A549 (cell line): ENCODE data around the gene BCCIP.

Experiments used
- CBX8 ChIP-seq: fragments of 200-600 bp; sonication (generic); IDR thresholded peaks from 2 replicates; pipeline ENCODE4 v1.6.1; 2016
- EP300 ChIP-seq, 2 experiments: fragments of >200 bp; sonication (Bioruptor Twin); formaldehyde crosslinking; IDR thresholded peaks; 2 replicates in 1 of 2; 3 replicates in 1 of 2; pipeline ENCODE4 v1.6.1; 2016 to 2017
- HDAC2 ChIP-seq: fragments of 200-600 bp; sonication (generic); IDR thresholded peaks from 2 replicates; pipeline ENCODE4 v1.6.1; 2016
- RAD21 ChIP-seq, 2 experiments: fragments of >200 bp in 1 of 2; sonication (Bioruptor Twin) in 1 of 2; formaldehyde crosslinking in 1 of 2; IDR thresholded peaks in 1 of 2; conservative IDR thresholded peaks in 1 of 2; 2 replicates in 1 of 2; 3 replicates in 1 of 2; pipeline ENCODE4 v1.6.1; 2012 to 2018; ENCODE audit warnings: inconsistent platforms in 1 of 2
- TF ChIP-seq, protein P1 (sequence below): fragments of >200 bp; sonication (Bioruptor Twin); formaldehyde crosslinking; IDR thresholded peaks from 3 replicates; pipeline ENCODE4 v1.5.1; 2016
- TF ChIP-seq, protein P2 (sequence below): IDR thresholded peaks from 2 replicates; pipeline ENCODE4 v1.6.1; 2012

DNA sequence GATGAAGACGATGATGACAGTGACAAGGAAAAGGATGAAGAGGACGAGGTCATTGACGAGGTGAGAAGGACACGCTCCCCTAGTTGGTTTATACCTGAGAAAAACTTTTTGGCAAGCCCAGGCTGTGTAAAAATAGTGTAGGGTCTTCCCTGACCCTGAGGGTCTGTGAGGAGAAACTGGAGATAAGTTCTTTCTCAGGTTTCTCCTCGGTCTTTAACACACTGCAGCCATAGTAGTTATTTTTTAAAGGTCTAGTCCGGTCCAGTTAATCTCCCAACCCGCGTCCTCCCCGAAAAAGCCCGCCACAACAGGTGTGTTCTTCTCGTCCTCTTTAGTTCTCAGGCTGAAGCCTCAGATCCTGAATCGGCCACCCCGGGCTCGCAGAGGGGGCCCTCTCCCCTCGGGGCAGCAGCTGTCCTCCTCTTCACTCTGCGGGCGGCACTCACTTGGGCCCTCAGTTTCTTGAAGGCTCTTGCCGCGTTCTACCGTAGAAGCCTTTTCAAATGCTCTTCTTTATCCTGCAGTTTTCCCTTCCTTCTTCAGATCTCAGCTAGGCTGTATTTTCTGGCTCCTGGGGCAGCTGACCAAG is 411 bp downstream of the BCCIP start:
- TF ChIP-seq HDAC2 (no peak), RAD21 (conservative IDR thresholded peaks at IDR 0.05 in 1 of 2, IDR thresholded peaks at IDR 0.05 in 1 of 2) (no peak), CBX8 (no peak), EP300 (IDR thresholded peaks at IDR 0.05) (no peak)
- TF ChIP-seq, protein P1, sequence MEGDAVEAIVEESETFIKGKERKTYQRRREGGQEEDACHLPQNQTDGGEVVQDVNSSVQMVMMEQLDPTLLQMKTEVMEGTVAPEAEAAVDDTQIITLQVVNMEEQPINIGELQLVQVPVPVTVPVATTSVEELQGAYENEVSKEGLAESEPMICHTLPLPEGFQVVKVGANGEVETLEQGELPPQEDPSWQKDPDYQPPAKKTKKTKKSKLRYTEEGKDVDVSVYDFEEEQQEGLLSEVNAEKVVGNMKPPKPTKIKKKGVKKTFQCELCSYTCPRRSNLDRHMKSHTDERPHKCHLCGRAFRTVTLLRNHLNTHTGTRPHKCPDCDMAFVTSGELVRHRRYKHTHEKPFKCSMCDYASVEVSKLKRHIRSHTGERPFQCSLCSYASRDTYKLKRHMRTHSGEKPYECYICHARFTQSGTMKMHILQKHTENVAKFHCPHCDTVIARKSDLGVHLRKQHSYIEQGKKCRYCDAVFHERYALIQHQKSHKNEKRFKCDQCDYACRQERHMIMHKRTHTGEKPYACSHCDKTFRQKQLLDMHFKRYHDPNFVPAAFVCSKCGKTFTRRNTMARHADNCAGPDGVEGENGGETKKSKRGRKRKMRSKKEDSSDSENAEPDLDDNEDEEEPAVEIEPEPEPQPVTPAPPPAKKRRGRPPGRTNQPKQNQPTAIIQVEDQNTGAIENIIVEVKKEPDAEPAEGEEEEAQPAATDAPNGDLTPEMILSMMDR, result no peak
- TF ChIP-seq, protein P2, sequence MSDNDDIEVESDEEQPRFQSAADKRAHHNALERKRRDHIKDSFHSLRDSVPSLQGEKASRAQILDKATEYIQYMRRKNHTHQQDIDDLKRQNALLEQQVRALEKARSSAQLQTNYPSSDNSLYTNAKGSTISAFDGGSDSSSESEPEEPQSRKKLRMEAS, result no peak
